Naive thymus-derived CD4-positive, alpha-beta T cell (primary cell): ENCODE data around the gene NPY5R. TPM values are rescaled to one million over a fixed set of nuclear protein-coding genes. Genes with fewer than 3 reads are reported as not detected.

Experiments used
- ATAC-seq: fragments of 150-1000 bp; cut with Tn5 transposase; 2 replicates; pipeline ENCODE4 v1.10.0; 2021; ENCODE audit warnings: mild to moderate bottlenecking, moderate library complexity
- CTCF ChIA-PET: fragments of 350-600 bp; sonication (Branson Sonifier 250); formaldehyde crosslinking; loops from one replicate; lab custom pipeline; 2021; ENCODE audit warnings: antibody characterized with exemption; lab: Charles Lee
- POLR2A ChIA-PET: fragments of 350-600 bp; sonication (Branson Sonifier 250); formaldehyde crosslinking; loops from one replicate; lab custom pipeline; 2021; ENCODE audit warnings: antibody characterized with exemption, inconsistent platforms; lab: Charles Lee
- DNase-seq, 9 donors: peaks; one replicate each; pipeline versions ENCODE4 v3.0.0 to v3.0.0-alpha.2; 2020 to 2022; ENCODE audit warnings: mixed read lengths in 1 of 9
- H3K27ac ChIP-seq: one replicate; pipeline ENCODE4 v1.7.0; 2013; ENCODE audit warnings: mild to moderate bottlenecking, low read depth, low read length, moderate library complexity
- H3K27me3 ChIP-seq, 2 donors: one replicate each; pipeline ENCODE4 v1.7.0; 2013; ENCODE audit warnings: low read length in 2 of 2, mild to moderate bottlenecking in 2 of 2, moderate library complexity in 2 of 2; ENCODE audit not compliant: control insufficient read depth in 2 of 2, insufficient read depth in 2 of 2
- H3K36me3 ChIP-seq, 3 experiments: 1 replicate in 2 of 3; 2 replicates in 1 of 3; pipeline ENCODE4 v1.7.0; 2013; ENCODE audit warnings: low read length in 3 of 3, mild to moderate bottlenecking in 3 of 3, moderate library complexity in 1 of 3; ENCODE audit not compliant: insufficient read depth in 3 of 3, control insufficient read depth in 2 of 3
- H3K4me1 ChIP-seq, 2 donors: one replicate each; pipeline ENCODE4 v1.7.0; 2013; ENCODE audit warnings: low read length in 2 of 2, mild to moderate bottlenecking in 2 of 2, moderate library complexity in 1 of 2; ENCODE audit not compliant: control insufficient read depth in 2 of 2, insufficient read depth in 2 of 2
- H3K4me3 ChIP-seq: 2 replicates; pipeline ENCODE4 v1.7.0; 2013; ENCODE audit warnings: mild to moderate bottlenecking, low read length
- H3K9me3 ChIP-seq, 3 experiments: 1 replicate in 2 of 3; 2 replicates in 1 of 3; pipeline ENCODE4 v1.7.0; 2013; ENCODE audit warnings: low read length in 3 of 3; ENCODE audit not compliant: control insufficient read depth in 2 of 3
- H3K27ac Mint-ChIP-seq, 9 donors: one replicate each; pipeline ENCODE4 v1.8.0; 2020 to 2022; ENCODE audit warnings: mixed read lengths in 9 of 9, mild to moderate bottlenecking in 8 of 9, moderate library complexity in 5 of 9, inconsistent platforms in 2 of 9
- H3K27me3 Mint-ChIP-seq, 5 donors: one replicate each; pipeline ENCODE4 v1.8.0; 2021 to 2022; ENCODE audit warnings: mixed read lengths in 5 of 5, mild to moderate bottlenecking in 1 of 5
- H3K36me3 Mint-ChIP-seq, 5 donors: one replicate each; pipeline ENCODE4 v1.8.0; 2020 to 2022; ENCODE audit warnings: mixed read lengths in 5 of 5, mild to moderate bottlenecking in 3 of 5, inconsistent platforms in 1 of 5
- H3K4me1 Mint-ChIP-seq, 7 donors: one replicate each; pipeline ENCODE4 v1.8.0; 2020 to 2022; ENCODE audit warnings: mixed read lengths in 7 of 7, mild to moderate bottlenecking in 3 of 7, inconsistent platforms in 1 of 7
- H3K4me3 Mint-ChIP-seq, 10 donors: one replicate each; pipeline ENCODE4 v1.8.0; 2020 to 2022; ENCODE audit warnings: mild to moderate bottlenecking in 10 of 10, mixed read lengths in 10 of 10, moderate library complexity in 6 of 10, inconsistent platforms in 2 of 10
- H3K9me3 Mint-ChIP-seq, 11 donors: one replicate each; pipeline ENCODE4 v1.8.0; 2020 to 2022; ENCODE audit warnings: mixed read lengths in 11 of 11, mild to moderate bottlenecking in 4 of 11, inconsistent platforms in 1 of 11, moderate library complexity in 1 of 11
- intact Hi-C, 2 donors: fragments of 100-400 bp; cut with micrococcal nuclease; formaldehyde crosslinking; loops; one replicate each; pipeline ENCODE4 v1.15.1; 2023
- polyA plus RNA-seq, 2 donors: library from polyadenylated mRNA; unstranded; fragments of 300-500 nt; fragmentation: Illumina TruSeq; gene quantifications; one replicate each; pipeline ENCODE4 v1.2.3, GENCODE V29; 2021
- total RNA-seq, 6 experiments: library from RNA in 5 of 6; stranded (reverse) in 5 of 6; gene quantifications; 1 replicate in 5 of 6; 2 replicates in 1 of 6; pipeline ENCODE4 v1.2.3 and lab custom pipeline; 2021 to 2026

NPY5R gene
- total and polyA plus RNA-seq, 7 experiments from 2014 or later, result not detected

GRCh38 chr4:163350672-163351071, 7.0 kb downstream of the NPY5R start:
- Mint-ChIP-seq H3K4me3 (no peak overlapping the region), H3K27me3 (peaks cover 10 to 34% (median 21%) of the 10 kb centered on the region in 5 donors), H3K4me1 (no peaks in the 10 kb centered on the region), H3K9me3 (peaks cover 0 to 11% (median 0%) of the 10 kb centered on the region in 11 donors), H3K36me3 (no peaks in the 10 kb centered on the region), H3K27ac (no peak overlapping the region)
- no peaks in the 10 kb centered on the region for H3K36me3 ChIP-seq
- H3K4me1 ChIP-seq, result no peaks in the 10 kb centered on the region
- DNase-seq, result no peak
- H3K27me3 ChIP-seq, result peaks cover 0 to 6% of the 10 kb centered on the region in 2 donors
- H3K27ac ChIP-seq, result no peak overlapping the region
- H3K9me3 ChIP-seq, result no peaks in the 10 kb centered on the region
- H3K4me3 ChIP-seq, result no peak overlapping the region
- POLR2A ChIA-PET, result no interaction called here
- CTCF ChIA-PET, result no interaction called here
- intact Hi-C loops, result no loop called here
- no peak for ATAC-seq

- ATAC-seq, result no peak
- POLR2A ChIA-PET, result no interaction called here
Measured at GRCh38 chr4:163353054-163353453, 9.4 kb downstream of the NPY5R start.

GRCh38 chr4:163356104-163356503, 12.4 kb downstream of the NPY5R start:
- POLR2A ChIA-PET, result no interaction called here
- DNase-seq, result no peak
- H3K27me3 ChIP-seq, result no peaks in the 10 kb centered on the region
- no peaks in the 10 kb centered on the region for H3K36me3 ChIP-seq
- Mint-ChIP-seq H3K27me3 (peaks cover 0 to 14% (median 5%) of the 10 kb centered on the region in 5 donors), H3K4me1 (peaks cover 0 to 2% (median 0%) of the 10 kb centered on the region in 7 donors), H3K27ac (no peak overlapping the region), H3K4me3 (no peak overlapping the region), H3K9me3 (no peaks in the 10 kb centered on the region), H3K36me3 (no peaks in the 10 kb centered on the region)
- CTCF ChIA-PET, result no interaction called here
- no peak overlapping the region for H3K4me3 ChIP-seq
- no peaks in the 10 kb centered on the region for H3K9me3 ChIP-seq
- no peak for ATAC-seq
- no peaks in the 10 kb centered on the region for H3K4me1 ChIP-seq
- no peak overlapping the region for H3K27ac ChIP-seq
- intact Hi-C loops, result no loop called here

More at GRCh38 chr4:163353054-163353453, 9.4 kb downstream of the NPY5R start:
- CTCF ChIA-PET, result no interaction called here
- H3K4me1 ChIP-seq, result no peaks in the 10 kb centered on the region
- no peak overlapping the region for H3K27ac ChIP-seq
- no peak overlapping the region for H3K4me3 ChIP-seq
- Mint-ChIP-seq H3K4me1 (no peaks in the 10 kb centered on the region), H3K27me3 (peaks cover 0 to 17% (median 12%) of the 10 kb centered on the region in 5 donors), H3K4me3 (no peak overlapping the region), H3K9me3 (peaks cover 0 to 11% (median 0%) of the 10 kb centered on the region in 11 donors), H3K27ac (no peak overlapping the region), H3K36me3 (no peaks in the 10 kb centered on the region)
- no peaks in the 10 kb centered on the region for H3K27me3 ChIP-seq
- H3K9me3 ChIP-seq, result no peaks in the 10 kb centered on the region
- intact Hi-C loops, result no loop called here
- no peak for DNase-seq
- H3K36me3 ChIP-seq, result no peaks in the 10 kb centered on the region

GRCh38 chr4:163367651-163368050, 24.0 kb downstream of the NPY5R start:
- Mint-ChIP-seq H3K4me3 (no peak overlapping the region), H3K36me3 (no peaks in the 10 kb centered on the region), H3K4me1 (no peaks in the 10 kb centered on the region), H3K27me3 (peaks cover 3 to 27% (median 22%) of the 10 kb centered on the region in 5 donors), H3K27ac (no peak overlapping the region), H3K9me3 (peaks cover 0 to 4% (median 0%) of the 10 kb centered on the region in 11 donors)
- ChIA-PET POLR2A (no interaction called here), CTCF (no interaction called here)
- intact Hi-C loops, result no loop called here
- ATAC-seq (no peak), DNase-seq (no peak)
- Histone ChIP-seq H3K36me3 (no peaks in the 10 kb centered on the region), H3K27me3 (no peaks in the 10 kb centered on the region), H3K9me3 (no peaks in the 10 kb centered on the region), H3K27ac (no peak overlapping the region), H3K4me1 (no peaks in the 10 kb centered on the region), H3K4me3 (no peak overlapping the region)

GRCh38 chr4:163372029-163372428, 28.3 kb downstream of the NPY5R start:
- H3K9me3 Mint-ChIP-seq, result peaks cover 0 to 2% (median 0%) of the 10 kb centered on the region in 11 donors
- H3K36me3 Mint-ChIP-seq, result no peaks in the 10 kb centered on the region
- H3K27ac Mint-ChIP-seq, result no peak overlapping the region
- no peak for ATAC-seq
- H3K4me3 Mint-ChIP-seq, result no peak overlapping the region
- H3K9me3 ChIP-seq, result no peaks in the 10 kb centered on the region
- intact Hi-C loops, result no loop called here
- no peak for DNase-seq
- H3K27me3 Mint-ChIP-seq, result peaks cover 3 to 15% (median 4%) of the 10 kb centered on the region in 5 donors
- no peaks in the 10 kb centered on the region for H3K36me3 ChIP-seq
- H3K27ac ChIP-seq, result no peak overlapping the region
- ChIA-PET POLR2A (no interaction called here), CTCF (no interaction called here)
- H3K27me3 ChIP-seq, result no peaks in the 10 kb centered on the region
- no peaks in the 10 kb centered on the region for H3K4me1 ChIP-seq
- no peak overlapping the region for H3K4me3 ChIP-seq
- no peaks in the 10 kb centered on the region for H3K4me1 Mint-ChIP-seq

GRCh38 chr4:163378661-163379060, 35.0 kb downstream of the NPY5R start:
- no peak overlapping the region for H3K4me3 ChIP-seq
- H3K4me1 ChIP-seq, result no peaks in the 10 kb centered on the region
- H3K36me3 ChIP-seq, result no peaks in the 10 kb centered on the region
- intact Hi-C loops, result no loop called here
- Mint-ChIP-seq H3K9me3 (peaks cover 0 to 4% (median 0%) of the 10 kb centered on the region in 11 donors), H3K27ac (no peak overlapping the region), H3K4me3 (no peak overlapping the region), H3K27me3 (peaks cover 0 to 17% (median 11%) of the 10 kb centered on the region in 5 donors), H3K36me3 (no peaks in the 10 kb centered on the region), H3K4me1 (no peaks in the 10 kb centered on the region)
- H3K27ac ChIP-seq, result no peak overlapping the region
- CTCF ChIA-PET, result no interaction called here
- POLR2A ChIA-PET, result no interaction called here
- H3K9me3 ChIP-seq, result no peaks in the 10 kb centered on the region
- no peaks in the 10 kb centered on the region for H3K27me3 ChIP-seq
- ATAC-seq (no peak), DNase-seq (no peak)

- Histone ChIP-seq H3K27ac (no peak overlapping the region), H3K4me1 (no peaks in the 10 kb centered on the region), H3K27me3 (peaks cover 0 to 4% of the 10 kb centered on the region in 2 donors), H3K9me3 (no peaks in the 10 kb centered on the region), H3K4me3 (no peak overlapping the region), H3K36me3 (no peaks in the 10 kb centered on the region)
- H3K4me3 Mint-ChIP-seq, result no peak overlapping the region
- ATAC-seq (no peak), DNase-seq (no peak)
- intact Hi-C loops, result no loop called here
- ChIA-PET CTCF (no interaction called here), POLR2A (no interaction called here)
- H3K27me3 Mint-ChIP-seq, result peaks cover 0 to 18% (median 11%) of the 10 kb centered on the region in 5 donors
- peaks cover 0 to 4% (median 0%) of the 10 kb centered on the region in 11 donors for H3K9me3 Mint-ChIP-seq
- H3K27ac Mint-ChIP-seq, result no peak overlapping the region
- no peaks in the 10 kb centered on the region for H3K4me1 Mint-ChIP-seq
- H3K36me3 Mint-ChIP-seq, result no peaks in the 10 kb centered on the region
Measured at GRCh38 chr4:163380703-163381102, 37.0 kb downstream of the NPY5R start.
